NB4 (cell line): Measurements from ENCODE around the gene C1QTNF1.

Experiments used
- CTCF ChIP-seq: IDR thresholded peaks from one replicate; pipeline ENCODE4 v1.5.1; 2012; ENCODE audit warnings: low read depth, low read length
- MYC ChIP-seq: IDR thresholded peaks from 2 replicates; pipeline ENCODE4 v1.6.1; 2011; ENCODE audit warnings: low read depth, low read length
- POLR2A ChIP-seq: IDR thresholded peaks from 2 replicates; pipeline ENCODE4 v1.6.1; 2011; ENCODE audit warnings: mild to moderate bottlenecking; ENCODE audit not compliant: insufficient read length; ENCODE audit errors: extremely low read depth
- TF ChIP-seq, protein P1 (sequence below): IDR thresholded peaks from 2 replicates; pipeline ENCODE4 v1.6.1; 2011; ENCODE audit warnings: low read depth, low read length

GRCh38 chr17:79073016-79073705 is 49.2 kb downstream of the C1QTNF1 start:
- TF ChIP-seq CTCF (no peak), POLR2A (no peak), MYC (no peak)
- TF ChIP-seq, protein P1, sequence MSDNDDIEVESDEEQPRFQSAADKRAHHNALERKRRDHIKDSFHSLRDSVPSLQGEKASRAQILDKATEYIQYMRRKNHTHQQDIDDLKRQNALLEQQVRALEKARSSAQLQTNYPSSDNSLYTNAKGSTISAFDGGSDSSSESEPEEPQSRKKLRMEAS = no peak
